MM.1S (cell line): ENCODE data around the gene PXMP2.

Experiments
- DNase-seq: peaks from one replicate; pipeline ENCODE4 v3.0.0-alpha.2; 2015
- H2AFZ ChIP-seq: fragments of 300-600 bp; sonication (generic); 2 replicates; pipeline ENCODE4 v1.6.0; 2016; ENCODE audit warnings: antibody characterized with exemption, low read length
- H3F3A ChIP-seq: fragments of 300-600 bp; sonication (generic); 2 replicates; pipeline ENCODE4 v1.6.1; 2016; ENCODE audit warnings: mild to moderate bottlenecking, antibody characterized with exemption, low read length, moderate library complexity, mixed read lengths; ENCODE audit not compliant: insufficient read depth
- H3K27ac ChIP-seq: fragments of 300-600 bp; sonication (generic); 2 replicates; pipeline ENCODE4 v1.5.1; 2016; ENCODE audit warnings: mild to moderate bottlenecking, low read length
- H3K27me3 ChIP-seq: fragments of 300-600 bp; sonication (generic); replicated peaks from 2 replicates; pipeline ENCODE4 v1.6.0; 2016; ENCODE audit warnings: low read length; ENCODE audit not compliant: insufficient read depth
- H3K36me3 ChIP-seq: fragments of 300-600 bp; sonication (generic); replicated peaks from 2 replicates; pipeline ENCODE4 v1.6.1; 2016; ENCODE audit warnings: mild to moderate bottlenecking, low read length, mixed read lengths; ENCODE audit not compliant: insufficient read depth
- H3K4me1 ChIP-seq: fragments of 300-600 bp; sonication (generic); 2 replicates; pipeline ENCODE4 v1.6.1; 2016; ENCODE audit warnings: low read length, mixed read lengths
- H3K4me2 ChIP-seq: fragments of 300-600 bp; sonication (generic); 2 replicates; pipeline ENCODE4 v1.6.0; 2016; ENCODE audit warnings: low read depth, low read length
- H3K4me3 ChIP-seq: fragments of 300-600 bp; sonication (generic); 2 replicates; pipeline ENCODE4 v1.5.1; 2016; ENCODE audit warnings: low read length, mixed read lengths
- H3K79me2 ChIP-seq: fragments of 300-600 bp; sonication (generic); 2 replicates; pipeline ENCODE4 v1.6.1; 2016; ENCODE audit warnings: mixed run types, low read length, mixed read lengths
- H3K9ac ChIP-seq: fragments of 300-600 bp; sonication (generic); 2 replicates; pipeline ENCODE4 v1.6.1; 2016; ENCODE audit warnings: low read length, mixed read lengths
- H3K9me2 ChIP-seq: fragments of 300-600 bp; sonication (generic); replicated peaks from 2 replicates; pipeline ENCODE4 v1.6.1; 2016; ENCODE audit warnings: mild to moderate bottlenecking, low read length, mixed read lengths; ENCODE audit not compliant: insufficient read depth
- H3K9me3 ChIP-seq: fragments of 300-600 bp; sonication (generic); replicated peaks from 2 replicates; pipeline ENCODE4 v1.6.1; 2016; ENCODE audit warnings: mild to moderate bottlenecking, low read length, mixed read lengths; ENCODE audit not compliant: insufficient read depth
- H4K20me1 ChIP-seq: fragments of 300-600 bp; sonication (generic); 2 replicates; pipeline ENCODE4 v1.6.1; 2016; ENCODE audit warnings: mild to moderate bottlenecking, low read length, moderate library complexity, mixed read lengths; ENCODE audit not compliant: insufficient read depth
- CTCF ChIP-seq: fragments of 300-600 bp; sonication (generic); IDR thresholded peaks from 2 replicates; pipeline ENCODE4 v1.5.1; 2016; ENCODE audit warnings: antibody characterized with exemption, low read length, mixed read lengths
- EZH2 ChIP-seq: fragments of 300-600 bp; sonication (generic); optimal IDR thresholded peaks from 2 replicates; pipeline ENCODE3; 2017; ENCODE audit warnings: low read depth, mild to moderate bottlenecking, antibody characterized with exemption, low read length, mixed read lengths
- EZH2phosphoT487 ChIP-seq: fragments of 300-600 bp; sonication (generic); IDR thresholded peaks from 2 replicates; pipeline ENCODE4 v1.6.1; 2018; ENCODE audit warnings: antibody characterized with exemption, low read length

The PXMP2 gene

GRCh38 chr12:132741620-132742019 is 54.2 kb downstream of the PXMP2 start:
- H2AFZ ChIP-seq, result no peak overlapping the region
- no peaks in the 10 kb centered on the region for H4K20me1 ChIP-seq
- H3K27me3 ChIP-seq, result no peaks in the 10 kb centered on the region
- no peaks in the 10 kb centered on the region for H3K36me3 ChIP-seq
- H3K9ac ChIP-seq, result no peak overlapping the region
- no peak overlapping the region for H3K4me2 ChIP-seq
- no peaks in the 10 kb centered on the region for H3K4me1 ChIP-seq
- no peaks in the 10 kb centered on the region for H3K9me2 ChIP-seq
- DNase-seq, result no peak
- no peaks in the 10 kb centered on the region for H3K9me3 ChIP-seq
- H3K4me3 ChIP-seq, result no peak overlapping the region
- no peak overlapping the region for H3K27ac ChIP-seq
- TF ChIP-seq EZH2, result no peak
- TF ChIP-seq CTCF, result no peak
- TF ChIP-seq EZH2phosphoT487, result no peak
- peaks cover 5% of the 10 kb centered on the region for H3K79me2 ChIP-seq
- no peaks in the 10 kb centered on the region for H3F3A ChIP-seq

GRCh38 chr12:132743831-132744230 is 56.4 kb downstream of the PXMP2 start:
- H3K79me2 ChIP-seq, result peaks cover 5% of the 10 kb centered on the region

GRCh38 chr12:132746613-132747012 is 59.2 kb downstream of the PXMP2 start:
- no peak overlapping the region for H3K4me2 ChIP-seq
- no peak overlapping the region for H2AFZ ChIP-seq
- TF ChIP-seq EZH2phosphoT487, result no peak
- TF ChIP-seq EZH2, result no peak
- TF ChIP-seq CTCF, result no peak
- no peak overlapping the region for H3K9ac ChIP-seq
- no peak overlapping the region for H3K27ac ChIP-seq
- no peaks in the 10 kb centered on the region for H3K4me1 ChIP-seq
- H4K20me1 ChIP-seq, result no peaks in the 10 kb centered on the region
- H3K4me3 ChIP-seq, result no peak overlapping the region
- no peaks in the 10 kb centered on the region for H3K9me3 ChIP-seq
- no peaks in the 10 kb centered on the region for H3F3A ChIP-seq
- peaks cover 5% of the 10 kb centered on the region for H3K79me2 ChIP-seq
- DNase-seq, result no peak
- H3K27me3 ChIP-seq, result no peaks in the 10 kb centered on the region
- no peaks in the 10 kb centered on the region for H3K9me2 ChIP-seq
- H3K36me3 ChIP-seq, result no peaks in the 10 kb centered on the region

More at GRCh38 chr12:132743831-132744230, 56.4 kb downstream of the PXMP2 start:
- no peak overlapping the region for H3K9ac ChIP-seq
- no peaks in the 10 kb centered on the region for H3F3A ChIP-seq
- H2AFZ ChIP-seq, result no peak overlapping the region
- H3K27ac ChIP-seq, result no peak overlapping the region
- no peak for DNase-seq
- H3K4me3 ChIP-seq, result no peak overlapping the region
- no peak overlapping the region for H3K4me2 ChIP-seq
- H3K4me1 ChIP-seq, result no peaks in the 10 kb centered on the region
- no peaks in the 10 kb centered on the region for H4K20me1 ChIP-seq
- H3K36me3 ChIP-seq, result no peaks in the 10 kb centered on the region
- no peaks in the 10 kb centered on the region for H3K9me2 ChIP-seq
- no peak for TF ChIP-seq CTCF
- no peak for TF ChIP-seq EZH2
- no peak for TF ChIP-seq EZH2phosphoT487
- no peaks in the 10 kb centered on the region for H3K27me3 ChIP-seq
- no peaks in the 10 kb centered on the region for H3K9me3 ChIP-seq
